GM12865 (cell line): ENCODE measurements around the gene PMF1.
"Not testable (repeated sequence)": the region's sequence is repeated elsewhere in the genome, so short reads cannot be mapped to it uniquely, and the experiment has no call there.

Experiments used
- DNase-seq: peaks from one replicate; pipeline ENCODE4 v3.0.0; 2010; ENCODE audit warnings: low read depth
- H3K4me3 ChIP-seq: 2 replicates; pipeline ENCODE4 v1.5.1; 2011; ENCODE audit warnings: mild to moderate bottlenecking, low read depth, low read length, control low read depth
- TF ChIP-seq, protein P1 (sequence below): IDR thresholded peaks from 2 replicates; pipeline ENCODE4 v1.5.1; 2011; ENCODE audit warnings: low read length, control low read depth, low read depth, inconsistent platforms; ENCODE audit not compliant: insufficient read depth; ENCODE audit errors: missing control alignments

Gene PMF1

DNA sequence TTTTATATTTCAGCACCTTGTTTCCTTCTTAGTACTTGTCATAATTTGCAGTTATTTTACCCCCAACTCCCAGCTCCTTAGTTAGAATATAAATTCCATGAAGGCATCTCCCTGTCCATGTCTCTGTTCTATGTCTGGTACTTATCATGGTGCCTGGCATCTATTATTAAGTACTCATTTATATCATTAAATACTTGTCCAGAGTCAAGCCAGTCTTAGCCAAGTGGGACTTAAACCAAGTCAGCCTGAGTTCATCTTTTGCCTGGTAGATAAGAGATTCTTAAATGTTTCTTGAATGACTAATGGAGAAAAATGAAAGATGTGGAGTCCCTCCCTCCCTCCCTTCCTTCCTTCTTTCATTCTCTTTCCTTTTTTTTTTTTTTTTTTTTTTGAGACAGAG, 9.5 kb upstream of the PMF1 start:
- DNase-seq, result no peak
- TF ChIP-seq, protein P1, sequence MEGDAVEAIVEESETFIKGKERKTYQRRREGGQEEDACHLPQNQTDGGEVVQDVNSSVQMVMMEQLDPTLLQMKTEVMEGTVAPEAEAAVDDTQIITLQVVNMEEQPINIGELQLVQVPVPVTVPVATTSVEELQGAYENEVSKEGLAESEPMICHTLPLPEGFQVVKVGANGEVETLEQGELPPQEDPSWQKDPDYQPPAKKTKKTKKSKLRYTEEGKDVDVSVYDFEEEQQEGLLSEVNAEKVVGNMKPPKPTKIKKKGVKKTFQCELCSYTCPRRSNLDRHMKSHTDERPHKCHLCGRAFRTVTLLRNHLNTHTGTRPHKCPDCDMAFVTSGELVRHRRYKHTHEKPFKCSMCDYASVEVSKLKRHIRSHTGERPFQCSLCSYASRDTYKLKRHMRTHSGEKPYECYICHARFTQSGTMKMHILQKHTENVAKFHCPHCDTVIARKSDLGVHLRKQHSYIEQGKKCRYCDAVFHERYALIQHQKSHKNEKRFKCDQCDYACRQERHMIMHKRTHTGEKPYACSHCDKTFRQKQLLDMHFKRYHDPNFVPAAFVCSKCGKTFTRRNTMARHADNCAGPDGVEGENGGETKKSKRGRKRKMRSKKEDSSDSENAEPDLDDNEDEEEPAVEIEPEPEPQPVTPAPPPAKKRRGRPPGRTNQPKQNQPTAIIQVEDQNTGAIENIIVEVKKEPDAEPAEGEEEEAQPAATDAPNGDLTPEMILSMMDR, result no peak
- no peak overlapping the region for H3K4me3 ChIP-seq

DNA sequence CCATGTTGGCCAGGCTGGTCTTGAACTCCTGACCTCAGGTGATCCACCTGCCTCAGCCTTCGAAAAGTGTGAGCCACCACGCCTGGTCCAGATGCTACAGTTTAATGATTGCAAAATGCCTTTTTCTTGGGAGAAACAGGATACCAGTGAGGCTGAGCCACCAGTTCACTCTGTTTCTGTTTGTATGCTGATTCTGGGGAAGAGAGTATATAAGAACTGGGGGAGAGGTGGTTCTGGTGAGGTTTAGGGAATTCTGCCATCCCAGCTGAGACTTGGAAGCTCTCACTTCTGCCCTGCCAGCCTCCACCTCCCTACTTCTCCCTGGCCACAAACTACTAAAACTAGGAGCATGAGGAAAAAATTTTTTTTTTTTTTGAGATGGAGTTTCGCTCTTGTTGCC, 8.1 kb upstream of the PMF1 start:
- no peak for DNase-seq
- TF ChIP-seq, protein P1, result no peak
- no peak overlapping the region for H3K4me3 ChIP-seq

DNA sequence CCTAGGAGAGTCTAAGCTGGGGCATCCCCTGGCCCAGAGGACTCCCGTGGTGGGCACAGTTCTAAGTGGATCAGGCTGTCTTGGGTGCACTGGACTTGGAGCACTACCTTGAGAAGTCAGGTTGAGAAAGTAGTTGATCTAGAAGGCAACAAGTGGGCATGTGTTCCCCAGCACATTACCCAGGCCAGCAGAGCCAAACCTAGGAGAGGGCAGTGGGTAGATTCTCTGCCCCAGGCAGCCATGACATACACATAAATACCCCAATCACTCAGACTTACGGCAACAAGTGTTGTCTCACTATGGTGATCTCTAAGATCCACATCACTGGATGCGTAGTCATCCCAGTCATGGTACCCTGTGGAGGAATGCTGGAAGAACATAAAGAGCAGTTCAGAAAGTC, 1.6 kb upstream of the PMF1 start:
- TF ChIP-seq, protein P1, result no peak
- DNase-seq, result no peak
- H3K4me3 ChIP-seq, result no peak overlapping the region

DNA sequence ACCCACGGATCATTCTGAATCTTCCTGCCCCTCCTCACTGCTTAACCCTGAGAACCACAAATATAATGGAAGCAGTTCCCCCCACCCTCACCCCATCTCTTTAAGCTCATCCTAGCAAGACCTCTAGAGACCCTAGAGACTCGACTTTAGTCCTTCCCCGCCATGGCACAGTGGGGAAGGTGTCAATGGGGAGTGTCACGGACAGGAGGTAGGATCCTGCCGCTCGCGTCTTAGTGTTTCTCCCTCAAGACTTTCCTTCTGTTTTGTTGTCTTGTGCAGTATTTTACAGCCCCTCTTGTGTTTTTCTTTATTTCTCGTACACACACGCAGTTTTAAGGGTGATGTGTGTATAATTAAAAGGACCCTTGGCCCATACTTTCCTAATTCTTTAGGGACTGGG, 677 bp upstream of the PMF1 start:
- peak overlapping the region; percentile 84 for H3K4me3 ChIP-seq
- DNase-seq, result no peak

DNA sequence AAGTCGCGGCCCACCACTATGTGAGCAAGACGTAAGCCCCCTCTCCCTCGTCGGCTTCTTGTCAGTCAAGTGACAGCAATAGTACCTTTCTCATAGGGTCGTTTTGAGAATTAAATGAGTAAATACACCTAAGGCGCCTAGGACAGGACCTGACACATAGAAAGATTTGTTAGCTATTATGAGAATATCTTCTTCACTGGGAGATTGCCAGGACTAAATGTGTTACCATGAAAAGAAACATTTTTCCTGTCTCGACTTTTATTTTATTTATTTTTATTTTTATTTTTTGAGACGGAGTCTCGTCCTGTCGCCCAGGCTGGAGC, 798 bp downstream of the PMF1 start:
- peak overlapping the region; percentile 84 for H3K4me3 ChIP-seq
- DNase-seq, result no peak
- TF ChIP-seq, protein P1, result no peak

More for the DNA sequence above, 677 bp upstream of the PMF1 start:
- TF ChIP-seq, protein P1, result no peak

DNA sequence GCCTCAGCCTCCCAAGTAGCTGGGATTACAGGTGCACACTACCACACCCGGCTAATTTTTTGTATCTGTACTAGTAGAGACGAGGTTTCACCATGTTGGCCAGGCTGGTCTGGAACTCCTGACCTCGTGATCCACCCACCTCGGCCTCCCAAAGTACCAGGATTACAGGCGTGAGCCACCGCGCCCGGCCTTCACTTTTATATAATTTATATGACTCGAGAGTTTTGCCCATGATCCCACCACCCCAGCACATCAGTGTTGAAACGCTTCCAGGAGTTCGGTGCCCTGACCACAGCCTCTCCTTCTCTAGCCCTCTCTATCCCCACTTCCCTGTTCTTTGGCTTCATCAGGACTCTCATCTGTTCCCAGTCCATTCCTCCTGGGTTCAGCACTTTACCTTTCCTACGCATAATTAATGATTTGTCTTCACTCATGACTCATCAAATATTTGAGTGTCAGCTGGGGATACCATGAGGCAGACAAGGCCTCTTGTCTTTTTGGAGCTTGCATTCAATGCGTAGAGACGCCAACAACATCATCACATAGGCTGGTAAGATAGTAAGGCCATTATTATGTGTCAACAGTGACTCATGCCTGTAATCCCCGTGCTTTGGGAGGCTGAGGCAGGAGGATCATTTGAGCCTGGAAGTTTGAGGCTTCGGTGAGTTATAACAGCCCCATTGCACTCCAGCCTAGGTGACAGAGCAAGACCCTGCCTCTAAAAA, 1.4 kb downstream of the PMF1 start:
- TF ChIP-seq, protein P1, result no peak
- H3K4me3 ChIP-seq, result peak overlapping the region; percentile 84
- DNase-seq, result no peak

DNA sequence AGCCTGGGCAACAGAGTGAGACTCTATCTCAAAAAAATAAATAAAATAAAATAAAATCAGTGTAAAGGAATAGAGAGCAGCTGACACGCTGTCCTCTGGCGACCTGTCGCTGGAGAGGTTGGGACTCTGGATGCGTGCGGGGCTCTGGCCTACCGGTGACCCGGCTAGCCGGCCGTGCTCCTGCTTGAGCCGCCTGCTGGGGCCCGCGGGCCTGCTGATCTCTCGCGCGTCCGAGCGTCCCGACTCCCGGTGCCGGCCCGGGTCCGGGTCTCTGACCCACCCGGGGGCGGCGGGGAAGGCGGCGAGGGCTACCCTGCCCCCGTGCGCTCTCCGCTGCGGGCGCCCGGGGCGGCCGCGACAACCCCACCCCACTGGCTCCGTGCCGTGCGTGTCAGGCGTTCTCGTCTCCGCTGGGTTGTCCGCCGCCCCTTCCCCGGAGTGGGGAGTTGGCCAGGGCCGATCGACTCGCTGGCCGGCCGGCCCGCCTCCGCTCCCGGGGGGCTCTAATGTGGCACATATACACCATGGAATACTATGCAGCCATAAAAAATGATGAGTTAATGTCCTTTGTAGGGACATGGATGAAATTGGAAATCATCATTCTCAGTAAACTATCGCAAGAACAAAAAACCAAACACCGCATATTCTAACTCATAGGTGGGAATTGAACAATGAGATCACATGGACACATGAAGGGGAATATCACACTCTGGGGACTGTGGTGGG, 3.7 kb downstream of the PMF1 start:
- DNase-seq, H3K4me3 ChIP-seq: not testable (repeated sequence)
